Measurements from ENCODE around the gene PDS5B. TPM values are rescaled to one million over a fixed set of nuclear protein-coding genes. Genes with fewer than 3 reads are reported as not detected.

Gene PDS5B
- total and polyA plus RNA-seq, 2 of the 8 experiments (the other 6 are each of a cell fraction or from before 2014, with no cell fraction given): 5.5 to 54.6 TPM

DNA sequence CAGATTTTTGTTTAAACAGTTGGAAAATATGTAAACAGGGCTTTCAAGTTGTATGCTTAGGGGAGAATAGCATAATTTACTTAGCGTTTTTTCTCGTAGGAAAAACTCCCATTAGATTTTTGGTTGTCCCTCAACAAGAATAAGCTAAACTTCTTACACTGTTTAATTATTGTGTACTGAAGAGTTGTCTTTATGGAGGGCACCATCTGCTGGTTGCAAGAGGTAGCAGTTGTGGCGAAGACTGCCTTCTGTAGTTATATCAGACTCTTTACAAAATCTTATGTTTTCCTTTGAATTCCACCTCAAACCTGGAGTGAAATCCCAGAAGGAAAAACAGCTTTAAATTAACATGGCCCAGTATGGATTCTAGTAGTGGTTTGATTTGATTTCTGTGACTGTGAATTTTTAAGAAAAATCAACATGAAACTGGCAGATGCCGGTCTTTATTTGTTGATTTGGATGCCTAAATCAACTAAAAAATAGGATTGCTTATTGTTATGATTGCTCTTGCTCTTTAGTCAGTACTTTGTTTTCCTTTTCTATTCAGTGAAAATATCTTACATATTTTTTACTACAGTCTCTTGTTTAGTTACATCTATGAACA is 53.4 kb downstream of the PDS5B start:
- Histone ChIP-seq H3K23ac (ENCODE audit: insufficient read length) (no peak overlapping the region), H2BK12ac (ENCODE audit: low read depth, low read length) (no peak overlapping the region), H3K4ac (replicated peaks; ENCODE audit: insufficient read length, low read depth, low read length) (no peak overlapping the region), H3K4me3 (ENCODE audit: extremely low read depth in 1 of 4, insufficient read depth in 2 of 4, low read depth in 3 of 4, low read length in 4 of 4) (no peak overlapping the region), H4K8ac (ENCODE audit: extremely low read depth, insufficient read depth, low read length) (no peak overlapping the region), H3K4me1 (replicated peaks in 1 of 4; ENCODE audit: control insufficient read depth in 3 of 4, insufficient read depth in 4 of 4, low read length in 3 of 4) (no peaks in the 10 kb centered on the region), H3K36me3 (ENCODE audit: control insufficient read depth in 2 of 4, insufficient read depth in 4 of 4, low read length in 3 of 4) (no peaks in the 10 kb centered on the region), H4K91ac (replicated peaks; ENCODE audit: insufficient read length, low read length) (no peak overlapping the region), H2BK20ac (ENCODE audit: low read length) (no peak overlapping the region), H3K14ac (ENCODE audit: insufficient read length) (no peak overlapping the region), H3K79me2 (ENCODE audit: control insufficient read depth in 1 of 2, insufficient read depth in 2 of 2, low read length in 2 of 2) (peaks cover 0 to 85% of the 10 kb centered on the region in 2 experiments; a peak in 2 of 4 replicates), H2AK5ac (ENCODE audit: low read depth, low read length) (no peak overlapping the region), H3K4me2 (ENCODE audit: insufficient read depth in 1 of 2, low read depth in 2 of 2, low read length in 2 of 2) (no peak overlapping the region), H2BK15ac (ENCODE audit: low read length) (no peak overlapping the region), H3K56ac (replicated peaks; ENCODE audit: insufficient read length, low read depth, low read length) (no peak overlapping the region), H2BK120ac (replicated peaks; ENCODE audit: low read depth, low read length) (no peak overlapping the region), H3K9me3 (ENCODE audit: insufficient read depth in 2 of 2, low read depth in 1 of 2, low read length in 1 of 2) (no peaks in the 10 kb centered on the region), H3K18ac (ENCODE audit: extremely low read depth, low read length) (no peak overlapping the region), H3K23me2 (ENCODE audit: low read depth, low read length) (peaks cover 3% of the 10 kb centered on the region; the same call in 1 of the 2 replicates), H3K9ac (replicated peaks in 1 of 4; ENCODE audit: extremely low read depth in 1 of 4, low read depth in 3 of 4, low read length in 3 of 4) (no peak overlapping the region), H3K27me3 (replicated peaks in 1 of 4; ENCODE audit: control insufficient read depth in 3 of 4, extremely low read depth in 1 of 4, insufficient read depth in 3 of 4, low read length in 3 of 4) (no peaks in the 10 kb centered on the region), H3K27ac (ENCODE audit: low read depth, low read length) (no peak overlapping the region), H2BK5ac (ENCODE audit: low read depth, low read length) (no peak overlapping the region), H4K5ac (ENCODE audit: insufficient read length, low read depth, low read length) (no peak overlapping the region), H3K79me1 (ENCODE audit: low read depth, low read length) (no peaks in the 10 kb centered on the region), H4K20me1 (replicated peaks in 1 of 2; ENCODE audit: control insufficient read depth in 1 of 2, insufficient read depth in 2 of 2, low read length in 2 of 2) (peaks cover 3% of the 10 kb centered on the region in 2 experiments), H2AFZ (ENCODE audit: low read length) (no peak overlapping the region)
- WGBS, 2 experiments (ENCODE audit: extremely low coverage in 1 of 2, insufficient coverage in 1 of 2, insufficient read length in 1 of 2, insufficient replicate concordance in 2 of 2, low coverage in 1 of 2, low lambda C conversion rate in 2 of 2, missing lambda C conversion rate in 1 of 2): 33% methylated on average over 4 of the region's 4 CpGs; no CpG with 5 or more reads in 1 of the 2 experiments
- FAIRE-seq: peak; percentile 80
- DNase-seq (ENCODE audit: low read depth in 1 of 2, low spot score in 2 of 2): no peak
- ChIA-PET POLR2A (ENCODE audit: partially characterized antibody) (interaction anchor here (1.0 to 1.4 kb wide), 2 partner anchors 52 to 54 kb away, joined by 3 to 5 read pairs; partner anchors contain the start of gene PDS5B), CTCF (ENCODE audit: partially characterized antibody) (interaction anchor here (0.6 to 4.4 kb wide), 16 partner anchors 8 to 1149 kb away, joined by 3 to 38 read pairs (median 3); no protein-coding TSS in a partner anchor)
- TF ChIP-seq ZNF274 (IDR thresholded peaks at IDR 0.05; ENCODE audit: borderline replicate concordance, extremely low read depth, low read length) (no peak), POLR2AphosphoS5 (IDR thresholded peaks at IDR 0.05; ENCODE audit: low read depth, low read length) (no peak), POU5F1 (IDR thresholded peaks at IDR 0.05; ENCODE audit: low read depth, low read length) (no peak), KDM4A (IDR thresholded peaks at IDR 0.05; ENCODE audit: low read depth, low read length, severe bottlenecking) (no peak), RBBP5 (IDR thresholded peaks at IDR 0.05; ENCODE audit: borderline replicate concordance, low read depth, low read length) (no peak), GTF2F1 (IDR thresholded peaks at IDR 0.05; ENCODE audit: borderline replicate concordance, low read depth, low read length) (no peak), SP4 (IDR thresholded peaks at IDR 0.05; ENCODE audit: low read length) (no peak)
- TF ChIP-seq, protein P1, sequence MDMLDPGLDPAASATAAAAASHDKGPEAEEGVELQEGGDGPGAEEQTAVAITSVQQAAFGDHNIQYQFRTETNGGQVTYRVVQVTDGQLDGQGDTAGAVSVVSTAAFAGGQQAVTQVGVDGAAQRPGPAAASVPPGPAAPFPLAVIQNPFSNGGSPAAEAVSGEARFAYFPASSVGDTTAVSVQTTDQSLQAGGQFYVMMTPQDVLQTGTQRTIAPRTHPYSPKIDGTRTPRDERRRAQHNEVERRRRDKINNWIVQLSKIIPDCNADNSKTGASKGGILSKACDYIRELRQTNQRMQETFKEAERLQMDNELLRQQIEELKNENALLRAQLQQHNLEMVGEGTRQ (IDR thresholded peaks at IDR 0.05; ENCODE audit: low read length): no peak
- TF ChIP-seq, protein P2, sequence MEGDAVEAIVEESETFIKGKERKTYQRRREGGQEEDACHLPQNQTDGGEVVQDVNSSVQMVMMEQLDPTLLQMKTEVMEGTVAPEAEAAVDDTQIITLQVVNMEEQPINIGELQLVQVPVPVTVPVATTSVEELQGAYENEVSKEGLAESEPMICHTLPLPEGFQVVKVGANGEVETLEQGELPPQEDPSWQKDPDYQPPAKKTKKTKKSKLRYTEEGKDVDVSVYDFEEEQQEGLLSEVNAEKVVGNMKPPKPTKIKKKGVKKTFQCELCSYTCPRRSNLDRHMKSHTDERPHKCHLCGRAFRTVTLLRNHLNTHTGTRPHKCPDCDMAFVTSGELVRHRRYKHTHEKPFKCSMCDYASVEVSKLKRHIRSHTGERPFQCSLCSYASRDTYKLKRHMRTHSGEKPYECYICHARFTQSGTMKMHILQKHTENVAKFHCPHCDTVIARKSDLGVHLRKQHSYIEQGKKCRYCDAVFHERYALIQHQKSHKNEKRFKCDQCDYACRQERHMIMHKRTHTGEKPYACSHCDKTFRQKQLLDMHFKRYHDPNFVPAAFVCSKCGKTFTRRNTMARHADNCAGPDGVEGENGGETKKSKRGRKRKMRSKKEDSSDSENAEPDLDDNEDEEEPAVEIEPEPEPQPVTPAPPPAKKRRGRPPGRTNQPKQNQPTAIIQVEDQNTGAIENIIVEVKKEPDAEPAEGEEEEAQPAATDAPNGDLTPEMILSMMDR (IDR thresholded peaks at IDR 0.05; ENCODE audit: control extremely low read depth in 1 of 3, insufficient read depth in 1 of 3, low read depth in 1 of 3, low read length in 3 of 3): peak in 2 of 3 experiments; percentile 62 to 69; a peak in 3 of 4 replicates

Data from H1 (cell line).